KBM-7 (cell line): ENCODE results near the gene SLC17A8.

ENCODE experiments used
- DNase-seq: peaks from one replicate; pipeline ENCODE4 v3.0.0-alpha.2; 2015
- in situ Hi-C: fragments of 300-500 bp; cut with MboI; formaldehyde crosslinking; loops from 2 replicates; pipeline ENCODE4 v1.14.3; 2020; ENCODE audit warnings: low sequenced_read_pairs, low pct_unique_long_range_greater_than_20kb, mixed read lengths

The SLC17A8 gene

DNA sequence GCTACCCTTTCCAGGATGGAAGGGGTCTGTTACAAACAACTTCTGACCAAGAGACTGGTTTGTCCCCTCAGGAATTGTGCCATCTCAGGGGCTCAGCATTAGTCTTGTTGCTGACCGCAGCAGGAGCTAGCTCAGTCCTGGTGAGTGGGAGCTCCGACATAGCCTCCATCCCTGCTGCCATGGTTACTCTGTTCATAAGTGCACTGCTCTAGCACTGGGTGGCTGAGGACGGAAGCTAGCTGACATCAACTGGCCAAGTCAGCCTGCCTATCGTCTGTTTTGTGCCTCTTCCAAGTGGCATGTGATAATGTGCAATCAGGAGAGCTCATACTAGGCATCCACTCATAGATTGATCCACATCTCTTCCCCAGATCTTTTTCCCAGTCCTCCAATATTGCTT is 7.5 kb downstream of the SLC17A8 start:
- in situ Hi-C loops: no loop called here
- DNase-seq: no peak

DNA sequence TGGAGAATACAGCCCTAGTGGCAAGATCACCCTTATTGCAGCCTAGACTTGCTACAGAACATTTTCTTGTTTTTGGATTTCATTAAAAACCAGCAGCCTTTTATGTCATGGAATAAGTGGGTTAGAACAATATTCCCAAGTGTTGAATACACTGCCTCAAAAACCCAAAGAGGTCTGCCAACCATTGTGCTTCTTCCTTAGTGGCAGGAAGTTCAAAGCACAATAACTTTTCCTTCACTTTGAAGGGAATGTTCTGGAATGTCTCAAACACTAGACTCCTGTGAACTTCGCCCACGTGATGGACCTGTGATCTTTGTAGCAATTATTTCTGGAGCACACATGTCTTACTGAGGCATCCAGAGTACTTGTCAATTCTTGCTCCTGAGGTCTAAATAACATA is 8.5 kb downstream of the SLC17A8 start:
- DNase-seq: no peak
- in situ Hi-C loops: no loop called here

DNA sequence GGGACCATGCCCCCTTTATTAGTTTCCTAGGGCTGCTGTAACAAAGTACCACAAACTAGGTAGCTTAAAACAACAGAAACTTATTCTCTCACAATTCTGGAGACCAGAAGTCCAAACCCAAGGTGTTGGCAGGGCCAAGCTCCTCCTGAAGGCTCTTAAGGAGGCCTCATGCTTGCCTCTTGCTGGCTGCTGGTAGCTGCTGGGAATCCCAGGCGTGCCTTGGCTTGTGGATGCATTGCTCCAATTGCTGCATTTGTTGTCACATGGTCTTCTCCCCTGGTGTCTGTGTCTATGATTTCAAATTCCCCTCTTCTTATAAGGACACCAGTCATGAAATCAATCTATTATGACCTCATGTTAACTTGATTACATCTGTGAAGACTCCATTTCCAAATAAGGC is 11.2 kb downstream of the SLC17A8 start:
- DNase-seq: no peak
- in situ Hi-C loops: no loop called here

DNA sequence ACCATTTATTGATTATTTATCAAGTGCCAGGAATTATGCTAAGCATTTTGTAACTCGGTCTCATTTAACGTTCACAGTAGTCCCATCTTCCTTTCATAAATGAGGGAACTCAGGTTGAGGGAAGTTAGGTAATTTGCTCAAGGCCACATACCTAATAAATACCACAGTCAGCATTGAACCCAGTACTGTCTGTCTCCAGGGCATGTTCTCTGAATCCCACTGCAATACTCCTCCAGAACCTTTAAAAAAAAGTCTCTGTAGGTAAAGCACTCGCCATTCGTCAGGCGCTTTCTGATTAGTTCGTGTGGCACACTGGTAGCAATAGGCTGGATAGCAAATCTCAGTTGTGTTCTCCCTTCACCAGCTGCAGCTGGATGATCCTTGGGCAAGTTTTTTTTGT is 14.3 kb downstream of the SLC17A8 start:
- in situ Hi-C loops: no loop called here
- no peak for DNase-seq

DNA sequence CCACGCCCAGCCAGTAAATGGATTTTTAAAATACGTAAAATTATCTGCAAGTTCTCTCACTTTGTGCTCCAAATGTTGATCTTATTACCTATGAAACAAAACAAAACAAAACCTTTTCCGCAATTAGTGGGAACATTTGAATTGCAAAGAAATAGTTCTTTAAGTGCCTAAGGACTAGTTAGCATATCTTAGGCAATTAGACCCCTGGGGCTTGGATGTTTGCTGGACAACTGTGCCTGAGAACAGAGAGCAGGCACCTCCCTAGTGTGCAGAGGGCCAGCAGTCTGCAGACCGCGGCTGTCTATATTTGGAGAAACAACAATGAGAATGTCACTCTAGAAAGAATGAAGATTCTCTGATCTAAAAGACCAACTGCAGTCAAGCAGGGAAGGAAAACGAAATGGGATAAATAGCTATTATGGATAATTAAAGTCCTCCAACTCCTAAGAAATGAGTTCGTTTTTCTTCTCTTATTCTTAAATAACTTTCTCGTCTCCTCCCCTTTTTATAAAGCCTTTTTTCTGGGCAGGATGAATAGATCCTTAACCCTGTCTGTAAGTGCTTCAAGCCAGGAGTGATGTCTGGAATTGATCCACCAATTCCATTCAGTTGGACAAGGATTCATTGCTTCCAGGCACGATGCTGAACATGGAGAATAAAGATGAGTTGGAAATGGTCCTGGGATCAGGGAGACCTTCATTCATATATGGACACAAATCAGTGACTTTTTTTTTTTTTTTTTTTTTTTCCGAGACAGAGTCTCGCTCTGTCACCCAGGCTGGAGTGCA is 16.2 kb downstream of the SLC17A8 start:
- no peak for DNase-seq
- in situ Hi-C loops: no loop called here

DNA sequence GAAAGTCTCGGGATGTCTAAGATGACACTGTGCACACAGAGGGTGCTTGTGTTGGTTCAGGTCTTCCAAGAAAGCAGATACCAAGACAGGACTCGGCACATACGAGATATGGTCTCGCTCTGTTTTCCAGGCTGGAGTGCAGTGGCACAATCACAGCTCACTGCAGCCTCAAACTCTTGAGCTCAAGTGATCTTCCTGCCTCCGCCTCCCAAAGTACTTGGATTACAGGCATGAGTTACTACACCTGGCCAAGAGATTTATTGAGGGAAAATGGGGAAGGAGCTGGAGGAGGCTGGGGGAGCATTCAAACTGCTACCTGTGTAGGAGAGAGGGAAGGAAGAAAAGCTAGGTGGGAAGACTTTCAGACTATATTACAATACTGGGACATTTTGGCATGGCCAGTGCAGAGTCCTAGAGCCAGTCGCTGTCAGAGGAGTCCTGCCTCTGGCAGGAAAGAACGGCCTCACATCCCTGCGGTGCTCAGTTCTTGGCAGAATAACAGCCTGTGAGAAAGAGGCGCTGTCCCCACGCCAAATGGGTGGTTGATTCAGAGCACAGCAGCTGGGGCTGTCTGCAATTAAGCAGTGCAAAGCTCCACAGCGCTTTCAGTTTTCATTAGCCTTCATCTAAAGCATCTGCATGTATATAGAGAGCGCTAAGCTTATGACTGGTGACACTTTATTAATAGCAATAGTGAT is 18.3 kb downstream of the SLC17A8 start:
- no peak for DNase-seq
- in situ Hi-C loops: no loop called here

DNA sequence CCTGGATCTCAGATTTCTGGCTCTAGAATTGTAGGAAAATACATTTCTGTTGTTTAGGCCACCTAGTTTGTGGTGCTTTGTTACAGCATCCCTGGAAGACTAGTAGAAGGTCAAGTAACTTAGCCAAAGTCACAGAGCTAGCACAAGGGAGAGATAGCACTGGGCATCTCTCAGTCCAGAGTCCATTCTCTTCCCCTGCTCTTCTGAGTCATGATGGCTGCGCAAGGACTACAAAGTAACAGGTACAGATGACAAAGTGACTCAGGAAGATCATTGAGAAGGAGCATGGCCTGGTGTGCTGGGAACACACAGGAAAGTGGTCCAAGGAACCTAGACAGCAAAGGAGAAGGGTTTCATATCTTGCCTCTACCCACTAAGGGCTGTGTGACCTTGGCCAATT is 19.3 kb downstream of the SLC17A8 start:
- DNase-seq: no peak
- in situ Hi-C loops: no loop called here

DNA sequence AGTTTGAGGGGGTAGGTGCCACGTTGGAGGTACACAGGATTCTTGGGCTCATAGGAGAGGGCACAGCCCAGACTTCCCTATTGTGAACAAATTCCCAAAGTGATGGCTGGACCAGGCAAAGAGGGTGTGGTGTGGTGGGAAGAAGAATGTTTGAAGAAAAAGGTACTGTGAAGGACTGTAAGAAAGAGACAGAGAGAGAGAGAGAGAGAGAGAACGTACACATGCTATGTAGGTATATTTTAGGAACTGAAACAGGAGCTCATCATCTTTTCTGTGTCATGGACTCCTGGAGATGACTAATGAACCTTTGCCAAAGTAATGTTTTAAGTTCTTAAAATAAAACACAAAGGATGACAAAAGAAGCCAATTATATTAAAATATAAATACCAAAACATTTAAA is 24.5 kb downstream of the SLC17A8 start:
- DNase-seq: no peak
- in situ Hi-C loops: no loop called here

DNA sequence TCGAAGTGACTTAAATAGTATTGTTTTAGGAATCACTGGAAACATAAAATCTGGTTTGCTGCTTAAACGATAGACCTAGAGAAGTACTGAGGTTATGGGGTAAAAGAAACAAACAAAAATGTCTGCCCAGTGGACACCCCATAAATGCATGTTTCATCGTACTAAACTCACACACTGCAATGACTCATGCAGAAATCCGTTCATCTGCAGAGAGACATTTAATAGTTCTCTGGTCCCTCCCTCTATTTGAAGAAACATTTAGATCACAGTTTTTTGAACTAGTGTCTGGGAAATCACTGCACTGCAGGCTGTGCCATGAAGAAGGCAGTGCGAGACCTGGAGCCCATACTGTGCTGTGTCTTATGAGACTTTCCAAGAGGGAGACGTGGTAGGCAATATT is 25.5 kb downstream of the SLC17A8 start:
- no peak for DNase-seq
- in situ Hi-C loops: no loop called here

DNA sequence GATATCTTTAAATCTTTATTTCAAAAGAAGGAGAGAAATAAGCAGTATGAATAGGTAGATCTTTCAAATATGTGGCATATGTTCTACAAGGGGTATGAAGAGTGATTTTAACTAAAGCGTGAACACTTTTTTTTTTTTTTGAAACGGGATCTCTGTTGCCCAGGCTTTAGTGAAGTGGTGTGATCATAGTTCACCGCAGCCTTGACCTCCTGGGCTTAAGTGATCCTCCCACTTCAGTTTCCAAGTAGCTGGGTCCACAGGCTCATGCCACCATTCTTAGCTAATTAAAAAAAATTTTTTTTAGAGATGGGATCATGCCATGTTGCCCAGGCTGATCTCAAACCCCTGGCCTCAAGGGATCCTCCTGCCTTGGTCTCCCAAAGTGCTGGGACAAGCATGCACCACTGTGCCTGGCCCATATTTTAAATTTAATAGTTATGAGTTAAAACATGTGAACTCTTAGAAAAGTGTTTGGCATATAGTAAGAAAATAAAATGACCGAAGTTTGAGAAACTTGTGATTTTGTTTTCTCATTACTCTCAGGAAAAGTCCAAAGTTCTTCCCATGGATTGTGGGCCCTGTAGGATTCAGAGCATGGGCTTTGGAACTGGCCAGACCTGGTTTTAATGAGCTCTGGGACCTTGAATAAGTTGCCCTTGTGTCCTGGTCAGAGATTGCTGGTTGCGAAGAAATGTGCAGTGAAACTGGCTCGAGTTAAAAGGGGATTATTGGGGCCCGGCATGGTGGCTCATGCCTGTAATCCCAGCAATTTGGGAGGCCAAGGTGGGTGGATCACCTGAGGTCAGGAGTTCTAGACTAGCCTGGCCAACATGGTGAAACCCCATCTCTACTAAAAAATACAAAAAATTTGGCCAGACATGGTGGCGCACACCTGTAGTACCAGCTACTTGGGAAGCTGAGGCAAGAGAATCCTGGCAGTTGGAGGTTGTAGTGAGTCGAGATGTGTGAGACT is 27.0 kb downstream of the SLC17A8 start:
- in situ Hi-C loops: no loop called here
- DNase-seq: no peak

DNA sequence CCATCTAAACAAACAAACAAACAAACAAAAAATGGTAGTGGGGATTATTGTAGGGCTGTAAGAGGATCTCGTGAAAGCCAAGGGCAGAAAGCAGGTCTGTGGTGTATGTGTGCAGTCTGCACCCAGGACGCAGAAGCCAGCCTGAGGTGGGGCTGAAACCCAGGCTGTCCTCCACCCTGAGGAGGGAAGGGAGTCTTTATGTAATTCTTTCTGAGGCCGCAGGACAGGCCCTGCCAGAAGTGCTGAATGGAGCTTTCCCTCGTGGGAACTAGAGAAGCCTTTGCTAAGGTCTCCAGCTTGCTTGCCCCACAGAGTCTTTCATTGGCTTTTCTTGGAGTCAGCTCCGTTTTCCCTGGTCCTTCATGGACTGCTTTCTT is 27.7 kb downstream of the SLC17A8 start:
- in situ Hi-C loops: no loop called here
- no peak for DNase-seq

DNA sequence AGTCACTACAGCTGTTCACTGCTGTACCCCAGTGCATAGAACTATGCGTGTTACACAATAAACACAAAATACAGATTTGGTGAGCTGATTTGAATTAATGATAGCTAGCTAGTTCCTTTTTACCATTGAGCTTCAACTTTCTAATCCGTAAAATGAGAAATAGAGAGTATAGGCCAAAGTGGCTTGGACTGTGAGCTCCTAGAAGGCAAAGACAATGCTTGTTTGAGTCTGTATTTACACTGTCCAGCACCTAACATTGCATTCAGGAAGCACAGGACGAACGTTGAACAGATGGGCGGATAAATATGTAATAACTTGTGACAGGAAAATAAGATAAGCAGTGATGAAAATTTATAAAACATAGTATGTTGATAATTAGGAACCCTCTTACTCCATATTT is 31.5 kb downstream of the SLC17A8 start:
- no peak for DNase-seq
- in situ Hi-C loops: no loop called here

DNA sequence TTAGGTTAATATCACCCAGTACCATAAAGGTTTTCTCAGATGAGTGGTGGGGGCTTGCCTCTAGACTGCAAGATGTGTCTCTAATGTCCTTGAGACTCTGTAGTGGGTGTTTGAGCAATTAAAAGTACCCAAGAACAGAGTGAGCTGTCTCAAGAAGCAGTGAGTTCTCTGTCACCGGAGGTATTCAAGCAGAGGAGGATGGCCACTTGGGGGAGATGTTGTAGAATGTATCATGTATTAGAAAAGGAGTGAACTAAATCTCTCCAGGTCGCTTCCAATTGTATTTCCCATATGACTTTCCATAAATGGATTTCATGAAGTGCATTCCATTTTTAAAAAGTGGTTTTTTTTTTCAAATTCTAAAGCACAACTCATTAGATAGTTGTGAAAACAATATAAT is 35.0 kb downstream of the SLC17A8 start:
- in situ Hi-C loops: no loop called here
- DNase-seq: no peak

DNA sequence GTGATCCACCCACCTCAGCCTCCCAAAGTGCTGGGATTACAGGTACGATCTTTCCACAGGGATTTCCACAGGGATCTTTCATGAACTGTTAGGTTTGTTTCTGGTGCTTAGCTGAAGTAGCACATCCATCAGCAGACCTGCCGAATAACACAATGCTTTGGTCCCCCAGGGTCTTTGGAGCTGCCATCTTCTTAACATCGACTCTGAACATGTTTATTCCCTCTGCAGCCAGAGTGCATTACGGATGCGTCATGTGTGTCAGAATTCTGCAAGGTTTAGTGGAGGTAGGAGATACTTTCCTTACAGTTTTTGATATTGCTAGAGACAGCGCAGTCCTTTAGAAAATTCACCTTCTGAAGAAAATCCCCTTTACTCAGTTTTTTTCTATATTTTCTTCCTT is 36.3 kb downstream of the SLC17A8 start:
- in situ Hi-C loops: no loop called here
- no peak for DNase-seq

DNA sequence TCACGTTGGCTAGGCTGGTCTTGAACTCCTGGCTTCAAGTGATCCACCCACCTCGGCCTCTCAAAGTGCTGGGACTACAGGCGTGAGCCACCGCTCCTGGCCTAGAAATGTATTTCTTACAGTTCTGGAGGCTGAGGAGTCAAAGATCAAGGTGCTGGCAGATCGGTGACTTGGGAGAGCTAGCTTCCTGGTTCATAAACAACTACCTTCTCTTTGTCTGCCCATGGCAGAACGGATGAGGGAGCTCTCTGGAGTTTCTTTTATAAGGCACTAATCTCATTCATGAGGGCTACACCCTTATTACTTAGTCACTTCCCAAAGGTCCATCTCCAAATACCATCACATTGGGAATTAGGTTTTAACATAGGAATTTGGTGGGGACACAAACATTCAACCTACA is 38.9 kb downstream of the SLC17A8 start:
- in situ Hi-C loops: no loop called here

DNA sequence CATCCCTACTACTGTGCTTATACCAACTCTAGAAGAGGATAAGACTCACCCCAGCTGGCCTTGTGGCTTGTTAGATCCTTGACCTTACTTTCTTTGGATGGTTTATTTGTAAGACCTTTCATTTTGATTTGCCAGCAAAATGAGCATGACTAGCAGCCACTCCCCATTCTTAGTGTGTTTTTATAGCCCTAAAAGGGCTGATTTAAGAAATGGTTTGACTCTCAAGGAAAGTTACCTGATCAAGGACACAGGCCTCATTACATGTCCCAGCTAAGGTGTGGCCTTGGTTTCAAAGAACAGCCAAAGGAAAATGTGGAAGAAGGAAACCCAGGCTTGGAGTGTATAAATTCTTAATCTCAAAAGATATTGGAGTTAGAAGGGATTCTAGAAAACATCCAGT is 41.4 kb downstream of the SLC17A8 start:
- no peak for DNase-seq
- in situ Hi-C loops: no loop called here

More for the DNA sequence above, 38.9 kb downstream of the SLC17A8 start:
- DNase-seq: no peak

DNA sequence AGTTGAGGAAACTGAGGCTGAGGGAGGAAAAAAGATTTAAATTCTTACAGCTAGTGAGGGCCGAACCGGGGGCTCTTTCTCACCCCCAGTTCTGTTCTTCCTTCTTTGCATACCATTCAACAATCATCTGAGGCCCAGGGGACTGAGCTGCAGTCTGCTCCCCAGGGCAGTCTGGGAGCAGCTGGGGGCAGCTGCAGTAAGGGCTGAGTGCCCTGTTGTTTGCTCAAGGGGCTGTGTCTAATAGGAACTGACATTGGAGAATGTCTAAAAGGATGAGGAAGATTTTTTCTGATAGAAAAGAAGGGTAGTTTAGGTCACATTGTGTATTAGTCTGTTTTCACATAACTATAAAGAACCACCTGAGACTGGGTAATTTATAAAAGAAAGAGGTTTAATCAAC is 42.2 kb downstream of the SLC17A8 start:
- in situ Hi-C loops: no loop called here
- no peak for DNase-seq

DNA sequence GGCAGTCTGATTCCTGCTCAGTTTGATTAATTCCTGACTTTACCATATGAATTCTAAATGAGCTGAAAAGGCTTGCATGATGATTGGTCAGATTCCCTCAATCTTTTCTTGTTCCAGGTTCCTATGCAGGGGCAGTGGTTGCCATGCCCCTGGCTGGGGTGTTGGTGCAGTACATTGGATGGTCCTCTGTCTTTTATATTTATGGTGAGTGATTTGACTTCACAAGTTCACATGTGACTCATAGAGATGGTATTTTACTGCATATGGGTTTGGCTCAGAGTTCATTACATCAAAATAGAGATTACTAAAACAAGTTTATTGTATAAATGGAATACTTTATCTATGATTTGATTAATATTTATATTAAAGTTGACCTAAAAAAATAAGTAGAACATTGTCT is 44.8 kb downstream of the SLC17A8 start:
- no peak for DNase-seq
- in situ Hi-C loops: no loop called here

DNA sequence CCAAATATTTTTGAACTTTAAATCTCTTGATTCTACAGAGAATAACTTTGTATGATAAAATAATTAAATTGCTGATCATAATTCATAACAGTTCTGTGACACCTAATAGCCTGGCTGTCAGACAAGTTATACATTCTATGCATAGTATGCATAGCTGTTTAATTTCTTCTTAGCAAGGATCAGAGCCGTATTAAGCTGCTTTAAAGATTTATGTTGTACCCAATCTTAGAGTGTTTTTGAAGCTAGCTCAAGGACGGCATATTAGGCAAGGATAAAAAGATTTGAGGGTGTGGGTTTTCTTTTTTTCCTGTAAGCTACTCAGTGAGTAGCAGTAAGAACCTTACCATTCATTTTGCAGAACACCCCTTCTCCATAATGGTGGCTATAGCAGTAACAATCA is 45.9 kb downstream of the SLC17A8 start:
- no peak for DNase-seq
- in situ Hi-C loops: no loop called here

DNA sequence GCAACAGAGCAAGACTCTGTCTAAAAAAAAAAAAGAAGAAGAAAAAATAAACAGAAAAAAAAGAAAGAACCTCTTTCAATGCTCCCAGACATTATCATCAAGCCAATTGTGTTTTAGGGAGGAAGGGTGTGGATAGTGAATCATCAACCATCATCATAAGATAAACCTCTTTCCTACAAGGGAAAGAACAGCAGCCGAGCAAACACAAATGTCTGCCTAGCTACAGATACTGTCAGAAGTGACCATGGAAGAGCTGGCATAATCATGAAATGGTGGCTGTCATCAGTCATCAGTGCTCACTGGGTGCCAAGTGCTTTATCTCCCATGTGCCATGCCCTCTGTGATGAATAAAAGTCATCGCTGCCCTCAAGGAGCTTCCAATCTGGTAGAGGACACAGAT is 46.6 kb downstream of the SLC17A8 start:
- no peak for DNase-seq
- in situ Hi-C loops: no loop called here
